Raji (cell line): Measurements from ENCODE around the gene CDK18.

Experiments
- POLR2A ChIP-seq: IDR thresholded peaks from 2 replicates; pipeline ENCODE4 v1.6.1; 2011; ENCODE audit warnings: low read depth, low read length, control low read depth; ENCODE audit not compliant: insufficient read depth

CDK18 gene

DNA sequence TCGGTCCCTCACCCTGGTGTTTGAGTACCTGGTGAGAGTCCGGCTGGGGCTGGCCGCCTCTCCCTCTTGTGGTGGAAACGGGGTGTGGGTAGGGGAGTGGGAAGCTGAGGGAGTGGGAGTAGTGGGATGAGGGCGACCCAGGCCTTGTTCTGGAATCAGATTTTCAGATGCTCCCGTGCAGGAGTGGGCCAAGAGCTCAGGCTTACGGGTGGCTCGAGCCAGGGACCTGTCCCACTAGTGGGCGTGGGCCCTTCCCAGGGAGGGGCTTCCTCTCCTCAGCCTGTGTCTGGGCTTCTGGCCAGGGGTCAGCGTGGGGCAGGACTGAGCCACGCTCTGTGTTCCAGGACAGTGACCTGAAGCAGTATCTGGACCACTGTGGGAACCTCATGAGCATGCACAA, 22.0 kb downstream of the CDK18 start:
- no peak for TF ChIP-seq POLR2A

DNA sequence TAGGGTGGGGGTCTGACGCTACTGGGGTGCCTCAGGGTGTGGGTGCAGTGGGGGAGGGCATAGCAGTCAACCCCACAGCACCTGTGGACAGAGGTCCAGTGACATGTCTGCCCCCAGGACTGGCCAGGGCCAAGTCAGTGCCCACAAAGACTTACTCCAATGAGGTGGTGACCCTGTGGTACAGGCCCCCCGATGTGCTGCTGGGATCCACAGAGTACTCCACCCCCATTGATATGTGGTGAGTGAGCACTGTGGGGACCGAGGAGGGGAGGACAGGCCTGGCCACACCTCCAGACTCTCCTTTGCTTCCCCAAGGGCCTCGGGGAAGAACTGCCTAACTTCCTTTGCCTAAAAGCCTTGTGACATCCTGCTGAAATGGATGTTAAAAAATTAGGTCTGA, 23.5 kb downstream of the CDK18 start:
- TF ChIP-seq POLR2A: no peak

DNA sequence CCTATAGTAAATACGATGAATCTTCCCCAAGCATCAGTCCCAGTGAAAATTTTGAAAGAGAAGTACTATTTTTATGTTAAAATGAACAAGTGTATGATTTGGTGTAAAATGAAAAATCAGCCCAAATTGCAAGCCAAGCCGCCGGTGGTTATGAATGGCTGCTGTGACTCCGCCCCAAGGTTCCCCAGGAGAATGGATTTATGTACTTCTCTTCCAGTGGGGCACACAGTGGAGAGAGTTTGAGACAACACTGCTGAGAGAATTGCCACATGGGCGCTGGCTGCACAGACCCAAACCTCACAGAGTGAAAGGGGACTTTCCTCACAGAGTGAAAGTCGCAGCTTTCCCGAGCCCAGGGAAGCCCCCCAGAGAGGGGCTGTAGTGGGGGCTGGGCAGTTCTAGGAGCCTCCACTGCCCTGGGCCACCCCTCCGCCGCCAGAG, 24.0 kb downstream of the CDK18 start:
- no peak for TF ChIP-seq POLR2A

DNA sequence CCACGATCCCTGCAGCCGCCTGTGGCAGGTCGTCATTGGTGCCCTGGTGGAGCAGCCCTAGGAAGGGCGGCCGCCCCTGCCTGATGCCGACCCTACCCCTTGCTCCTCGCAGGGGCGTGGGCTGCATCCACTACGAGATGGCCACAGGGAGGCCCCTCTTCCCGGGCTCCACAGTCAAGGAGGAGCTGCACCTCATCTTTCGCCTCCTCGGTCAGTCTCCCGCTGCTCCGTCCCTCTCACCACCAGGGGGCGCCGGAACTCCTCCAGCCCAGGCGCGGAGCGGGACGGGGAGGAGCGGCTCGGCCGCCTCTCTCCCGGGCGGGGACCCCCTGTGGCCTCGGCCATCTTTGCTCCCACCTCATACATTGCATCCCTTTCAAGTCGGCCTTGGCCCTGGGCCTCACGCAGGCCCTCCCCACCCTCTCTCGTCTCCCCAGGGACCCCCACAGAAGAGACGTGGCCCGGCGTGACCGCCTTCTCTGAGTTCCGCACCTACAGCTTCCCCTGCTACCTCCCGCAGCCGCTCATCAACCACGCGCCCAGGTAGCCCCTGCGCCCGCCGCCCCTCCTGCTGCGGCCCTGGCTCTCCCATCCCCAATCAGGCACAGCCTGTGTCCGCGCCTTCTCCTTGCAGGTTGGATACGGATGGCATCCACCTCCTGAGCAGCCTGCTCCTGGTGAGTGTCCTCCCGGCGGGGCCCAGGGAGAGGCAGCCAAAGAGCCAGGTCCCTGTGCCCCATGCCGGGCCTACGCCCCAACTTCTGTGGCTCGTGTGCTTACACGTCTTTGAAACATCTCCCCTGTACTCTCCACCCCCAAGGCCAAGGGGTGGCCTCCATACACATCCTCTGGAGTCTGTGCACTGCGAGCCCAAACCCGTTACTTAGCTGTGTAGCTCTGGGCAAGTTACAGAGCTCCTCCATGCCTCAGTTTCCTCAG, 24.7 kb downstream of the CDK18 start:
- TF ChIP-seq POLR2A: no peak

DNA sequence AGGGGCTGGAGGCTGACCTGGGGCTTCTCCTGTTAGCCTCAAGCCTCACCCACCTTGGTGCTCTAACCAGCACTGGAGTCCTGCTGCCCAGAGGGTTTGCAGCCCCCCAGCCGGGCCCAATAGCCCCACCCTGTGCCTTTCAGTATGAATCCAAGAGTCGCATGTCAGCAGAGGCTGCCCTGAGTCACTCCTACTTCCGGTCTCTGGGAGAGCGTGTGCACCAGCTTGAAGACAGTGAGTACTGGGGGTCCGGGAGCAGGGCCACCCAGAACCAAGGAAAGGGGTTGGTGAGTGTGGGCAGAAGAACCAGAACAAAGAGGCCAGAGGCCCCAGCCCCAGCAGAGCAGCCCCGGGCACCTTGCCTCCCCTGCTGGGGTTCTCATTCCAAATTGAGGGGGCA, 25.6 kb downstream of the CDK18 start:
- TF ChIP-seq POLR2A: no peak

DNA sequence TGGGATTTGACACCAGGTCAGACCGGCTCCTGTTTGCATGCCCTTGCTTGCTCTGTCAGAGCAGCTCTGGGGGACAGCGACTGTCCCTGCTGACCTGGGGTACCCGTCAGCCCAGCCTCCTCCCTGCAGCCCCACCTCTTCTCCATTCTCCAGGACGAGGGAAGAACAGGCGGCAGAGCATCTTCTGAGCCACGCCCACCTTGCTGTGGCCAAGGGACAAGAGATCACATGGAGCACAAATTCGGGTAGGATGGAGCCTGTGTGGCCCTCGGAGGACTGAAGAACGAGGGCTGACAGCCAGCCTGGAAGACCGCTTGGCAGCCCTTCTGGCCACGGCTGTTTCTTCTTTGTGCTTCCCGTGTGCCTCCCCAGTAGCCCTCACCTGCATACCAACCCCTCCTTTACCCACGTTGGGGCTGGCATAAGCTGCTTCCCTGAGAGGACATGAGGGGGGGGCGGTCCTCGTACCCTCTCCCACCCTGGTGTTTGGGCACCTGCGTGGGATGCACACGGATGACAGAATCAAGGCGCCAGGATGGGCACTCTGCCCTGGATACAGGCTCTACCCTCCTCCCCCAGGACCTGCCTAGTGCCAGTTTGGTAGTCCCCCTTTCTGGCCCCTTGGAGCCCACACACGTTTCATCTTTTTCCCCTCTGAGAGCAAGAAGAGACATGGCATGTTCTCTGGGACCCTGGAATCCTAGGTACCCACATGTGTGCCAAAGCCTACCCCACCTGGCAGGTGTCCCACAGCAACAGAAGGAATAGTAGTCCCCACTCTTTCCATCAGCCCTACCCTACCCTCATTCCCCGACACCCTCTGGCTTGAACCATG, 26.9 kb downstream of the CDK18 start:
- no peak for TF ChIP-seq POLR2A

DNA sequence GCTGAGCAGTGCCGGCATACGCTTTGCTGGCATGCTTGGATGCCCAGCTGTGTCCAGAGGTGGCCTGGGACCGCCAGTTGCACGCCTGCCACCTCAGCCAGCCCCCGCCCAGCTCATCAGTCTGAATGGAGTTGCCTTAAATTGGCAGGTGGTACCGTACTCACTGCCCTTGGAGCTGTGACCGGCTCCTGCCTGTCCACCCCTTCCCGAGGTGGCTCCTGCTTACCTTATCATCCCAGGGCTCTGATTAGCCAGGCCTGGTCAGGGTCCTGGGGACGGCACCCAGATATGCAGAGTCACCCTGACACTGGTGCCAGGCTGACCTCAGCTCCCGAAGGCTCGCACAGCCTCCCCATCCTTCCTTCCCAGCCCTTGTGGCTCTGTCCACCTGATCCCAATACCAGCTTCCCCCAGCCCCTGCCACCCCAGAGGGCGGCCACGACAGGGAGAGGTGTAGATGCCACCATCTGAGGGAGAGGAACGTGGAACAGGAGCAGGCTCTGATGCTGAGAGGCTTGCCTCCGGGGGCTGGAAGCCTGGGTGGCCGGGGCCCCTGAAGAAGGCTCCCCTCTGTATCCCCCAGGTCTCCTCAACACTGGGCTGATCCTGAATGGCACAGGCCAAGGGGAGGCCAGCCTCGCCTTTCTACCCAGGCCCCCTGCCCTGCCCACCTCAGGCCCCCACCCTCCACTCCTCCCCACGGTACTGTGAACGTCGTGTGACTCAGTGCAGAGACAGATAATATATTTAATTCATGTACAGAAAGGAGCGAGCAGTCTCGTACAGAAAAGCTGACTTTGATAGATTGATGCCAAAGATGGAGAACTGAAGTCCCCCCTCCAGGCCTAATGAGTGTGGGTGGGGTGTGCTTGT, 27.8 kb downstream of the CDK18 start:
- no peak for TF ChIP-seq POLR2A

DNA sequence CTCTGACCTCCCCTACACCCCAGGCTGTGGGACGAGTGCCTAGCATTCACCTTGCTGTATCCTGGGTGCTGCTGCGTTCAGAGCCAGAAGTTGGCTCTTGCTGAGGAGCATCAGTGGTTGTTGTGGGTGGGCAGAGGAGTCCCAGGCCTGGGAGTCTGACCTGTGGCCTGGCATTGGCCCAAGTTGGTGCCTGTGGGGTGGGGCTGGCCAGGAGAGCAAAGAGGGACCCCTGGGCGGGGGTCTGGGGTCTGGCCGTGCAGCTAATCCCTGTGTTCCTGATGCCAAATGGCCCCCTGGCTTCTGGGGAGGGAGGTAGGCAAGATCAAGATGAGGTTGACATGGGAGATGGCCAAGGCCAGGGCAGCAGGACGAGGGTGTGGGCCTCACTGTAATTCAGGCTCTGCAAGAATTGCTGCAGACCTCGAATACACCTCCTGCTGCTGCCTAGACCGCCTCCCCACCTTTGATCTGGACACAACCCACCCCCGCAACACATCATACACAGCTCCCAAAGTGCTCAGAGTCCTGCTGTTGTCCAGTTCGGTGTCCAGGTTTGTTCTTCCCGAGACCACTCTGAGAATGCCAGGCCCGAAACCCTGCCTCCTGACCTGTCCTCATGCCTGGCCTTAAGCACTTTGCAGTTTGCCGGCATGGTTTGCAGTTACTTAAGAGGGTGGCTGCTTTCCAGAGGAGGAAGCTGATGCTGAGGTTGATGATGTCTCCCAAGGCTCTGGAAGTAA, 28.7 kb downstream of the CDK18 start:
- TF ChIP-seq POLR2A: no peak

DNA sequence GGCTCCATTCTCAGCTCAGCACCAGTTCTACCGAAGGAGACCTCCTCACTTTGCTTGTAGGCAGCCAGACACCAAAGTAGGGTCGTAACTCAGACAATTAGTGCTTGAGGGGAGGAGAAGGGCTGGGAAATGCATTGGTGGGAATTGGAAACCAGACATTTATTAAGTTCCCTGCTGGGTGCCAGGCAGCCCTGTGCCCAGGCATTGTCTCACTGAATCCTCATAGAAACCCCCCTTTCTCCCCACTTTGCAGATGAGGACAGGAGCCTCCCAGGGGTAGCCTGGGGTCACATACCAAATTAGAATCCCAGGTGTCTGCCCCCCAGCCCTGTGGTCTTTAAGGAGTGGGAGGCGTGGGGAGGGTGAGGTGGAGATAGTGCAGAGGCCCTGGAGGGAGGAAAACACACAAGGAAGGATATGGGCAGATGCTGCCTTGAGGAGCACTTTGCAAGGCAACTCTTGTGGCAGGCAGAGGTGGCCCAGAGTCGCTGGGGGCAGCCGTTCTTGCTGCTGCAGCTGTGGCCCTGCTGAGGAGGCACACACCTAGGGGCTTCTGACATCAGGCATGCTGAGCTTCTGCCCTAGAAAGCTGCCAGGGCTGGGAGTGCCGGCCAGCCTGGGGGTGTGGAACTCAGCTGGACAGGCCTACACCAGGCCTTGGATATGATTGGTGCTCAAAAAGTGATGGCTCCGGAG, 29.4 kb downstream of the CDK18 start:
- no peak for TF ChIP-seq POLR2A

DNA sequence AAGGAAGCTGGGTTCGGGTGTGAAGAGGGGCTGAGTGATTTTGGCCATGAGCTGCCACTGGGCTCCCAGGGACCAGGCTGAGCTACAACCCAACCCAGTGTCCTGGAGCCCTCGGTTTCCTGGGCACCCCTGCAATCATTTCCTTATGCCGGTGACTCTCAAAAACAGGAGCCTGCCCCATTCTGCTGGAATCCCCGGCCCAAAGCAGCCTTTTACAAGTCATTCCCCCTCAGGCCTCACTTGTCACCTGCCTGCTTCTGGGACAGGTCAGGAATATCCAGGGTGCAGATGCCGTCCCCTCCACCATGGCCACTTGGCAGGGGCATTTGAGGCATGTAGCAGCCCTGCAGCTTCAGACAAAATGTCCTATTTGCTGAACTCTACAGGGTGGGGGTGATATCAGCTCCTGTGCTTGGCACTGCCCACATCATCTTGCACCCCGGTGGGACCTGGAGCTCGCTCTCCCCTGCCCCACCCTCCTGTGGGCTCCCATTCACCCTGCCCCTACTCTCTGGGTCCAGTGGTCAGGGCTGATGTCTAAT, 30.0 kb downstream of the CDK18 start:
- no peak for TF ChIP-seq POLR2A

DNA sequence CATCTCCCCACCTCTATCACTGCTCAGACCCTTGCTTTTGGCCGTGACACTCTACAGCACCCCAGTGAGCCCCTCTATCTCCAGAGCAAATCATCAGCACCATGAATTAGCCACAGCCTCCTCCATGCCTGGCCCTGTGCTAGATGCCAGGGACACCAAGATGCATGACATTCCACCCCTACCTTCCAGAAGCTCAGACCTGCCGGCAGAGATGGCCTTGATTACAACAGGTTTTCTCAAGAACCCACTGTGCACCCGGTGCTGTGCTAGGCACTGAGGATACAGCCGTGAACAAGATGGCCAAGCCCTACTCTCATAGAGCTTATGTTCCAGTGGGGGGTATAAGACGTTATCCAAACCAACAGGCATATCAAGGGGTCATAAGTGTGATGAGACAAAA, 30.6 kb downstream of the CDK18 start:
- TF ChIP-seq POLR2A: no peak

DNA sequence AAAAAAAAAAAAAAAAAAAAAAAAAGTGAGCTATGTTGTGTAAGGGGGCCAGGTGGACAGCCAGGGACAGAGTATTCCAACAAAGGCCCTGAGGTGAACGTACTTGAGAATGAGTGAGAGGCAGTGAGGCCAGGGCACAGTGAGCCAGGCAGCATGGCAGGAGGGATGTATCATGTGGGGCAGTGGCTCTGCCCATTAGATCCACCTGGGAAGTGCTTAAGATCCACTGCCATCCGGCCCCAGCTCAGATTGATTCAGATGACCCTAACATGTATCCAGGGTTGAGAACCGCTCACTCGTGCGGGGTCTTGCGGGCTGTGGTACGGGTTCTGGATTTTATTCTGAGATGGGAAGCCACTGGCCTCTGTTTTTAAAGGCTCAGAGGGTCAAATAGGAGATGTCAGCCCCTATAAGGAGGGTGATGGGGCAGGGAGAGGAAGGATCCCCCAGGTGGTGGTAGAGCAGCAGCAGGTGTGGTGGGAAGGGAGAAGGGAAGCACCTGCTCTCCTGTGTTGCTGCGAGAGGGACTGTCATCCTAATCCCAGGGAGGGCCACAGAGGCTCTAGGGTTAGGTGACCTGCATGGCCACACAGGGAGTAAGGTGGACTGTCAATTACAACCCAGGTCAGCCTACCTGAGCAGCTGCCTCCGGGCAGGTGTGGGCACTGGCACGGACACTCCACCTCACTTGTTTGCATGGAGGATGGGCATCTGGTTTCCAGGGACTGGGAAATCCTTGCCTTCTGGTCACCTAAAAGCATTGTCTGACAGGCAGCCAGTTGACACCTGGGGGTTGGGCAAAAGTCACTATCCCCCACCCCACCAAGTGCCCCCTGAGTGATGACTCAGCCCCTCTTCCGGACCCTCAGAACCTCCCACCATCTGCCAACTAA, 31.6 kb downstream of the CDK18 start:
- TF ChIP-seq POLR2A: no peak
